Measurements from ENCODE around the gene CWH43.
"Not testable (repeated sequence)": the region's sequence is repeated elsewhere in the genome, so short reads cannot be mapped to it uniquely, and the experiment has no call there.

The CWH43 gene

GRCh38 chr4:49110579-49110978 lies 124.5 kb downstream of the CWH43 start:
- in situ Hi-C loops (cut with MboI; ENCODE audit: low pct_unique_long_range_greater_than_20kb, low sequenced_read_pairs); DNase-seq: not testable (repeated sequence)

Measured in KBM-7 (cell line).